ENCODE measurements around the gene KAZN.

DNA sequence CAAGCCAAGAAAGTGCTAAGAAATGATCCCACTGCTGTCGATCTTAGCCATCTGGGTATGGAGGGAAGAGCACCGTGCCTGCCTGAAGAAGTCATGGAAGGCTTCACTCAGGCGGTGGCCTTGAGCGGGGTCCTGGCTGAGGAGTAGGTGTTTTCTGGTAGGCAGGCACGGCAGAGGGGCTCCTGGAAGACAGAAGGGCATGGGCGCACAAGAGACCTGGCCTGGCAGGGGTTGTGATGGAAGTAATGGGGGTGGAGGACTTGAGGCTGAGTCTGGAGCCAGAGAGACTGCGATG lies 185.1 kb downstream of the KAZN start:
- TF ChIP-seq REST (tag by site-specific recombination; IDR thresholded peaks at IDR 0.05) (no peak), RBAK (tag by site-specific recombination; IDR thresholded peaks at IDR 0.05) (no peak), TCF7L2 (IDR thresholded peaks at IDR 0.05; ENCODE audit: borderline replicate concordance, low read depth, low read length) (no peak), CTCF (tag by site-specific recombination; IDR thresholded peaks at IDR 0.05) (no peak), ZNF707 (tag by site-specific recombination; IDR thresholded peaks at IDR 0.05) (no peak), ZNF350 (tag by site-specific recombination; IDR thresholded peaks at IDR 0.05) (no peak), SP2 (tag by site-specific recombination; IDR thresholded peaks at IDR 0.05) (no peak), SP7 (tag by site-specific recombination; IDR thresholded peaks at IDR 0.05) (no peak), PBX3 (CRISPR knock-in tag; IDR thresholded peaks at IDR 0.05) (no peak), PRDM10 (tag by site-specific recombination; IDR thresholded peaks at IDR 0.05) (no peak)
- TF ChIP-seq, protein P1, sequence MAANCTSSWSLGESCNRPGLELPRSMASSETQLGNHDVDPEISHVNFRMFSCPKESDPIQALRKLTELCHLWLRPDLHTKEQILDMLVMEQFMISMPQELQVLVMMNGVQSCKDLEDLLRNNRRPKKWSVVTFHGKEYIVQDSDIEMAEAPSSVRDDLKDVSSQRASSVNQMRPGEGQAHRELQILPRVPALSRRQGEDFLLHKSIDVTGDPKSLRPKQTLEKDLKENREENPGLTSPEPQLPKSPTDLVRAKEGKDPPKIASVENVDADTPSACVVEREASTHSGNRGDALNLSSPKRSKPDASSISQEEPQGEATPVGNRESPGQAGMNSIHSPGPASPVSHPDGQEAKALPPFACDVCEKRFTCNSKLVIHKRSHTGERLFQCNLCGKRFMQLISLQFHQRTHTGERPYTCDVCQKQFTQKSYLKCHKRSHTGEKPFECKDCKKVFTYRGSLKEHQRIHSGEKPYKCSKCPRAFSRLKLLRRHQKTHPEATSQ (tag by site-specific recombination; IDR thresholded peaks at IDR 0.05), result no peak
- TF ChIP-seq, protein P2, sequence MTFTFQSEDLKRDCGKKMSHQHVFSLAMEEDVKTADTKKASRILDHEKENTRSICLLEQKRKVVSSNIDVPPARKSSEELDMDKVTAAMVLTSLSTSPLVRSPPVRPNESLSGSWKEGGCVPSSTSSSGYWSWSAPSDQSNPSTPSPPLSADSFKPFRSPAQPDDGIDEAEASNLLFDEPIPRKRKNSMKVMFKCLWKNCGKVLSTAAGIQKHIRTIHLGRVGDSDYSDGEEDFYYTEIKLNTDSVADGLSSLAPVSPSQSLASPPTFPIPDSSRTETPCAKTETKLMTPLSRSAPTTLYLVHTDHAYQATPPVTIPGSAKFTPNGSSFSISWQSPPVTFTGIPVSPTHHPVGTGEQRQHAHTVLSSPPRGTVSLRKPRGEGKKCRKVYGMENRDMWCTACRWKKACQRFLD (tag by site-specific recombination; IDR thresholded peaks at IDR 0.05), result no peak

All from HEK293 (cell line).